GM10248 (cell line): Measurements from ENCODE around the gene TBX1.

Experiments used
- CTCF ChIA-PET: fragments of 300-600 bp; sonication (Branson Sonifier 250); formaldehyde crosslinking; extraction: SDS; loops from one replicate; lab custom pipeline; 2021; ENCODE audit warnings: antibody characterized with exemption; lab: Yijun Ruan, JAX
- POLR2A ChIA-PET: fragments of 350-650 bp; sonication (Branson Sonifier 250); formaldehyde crosslinking; extraction: SDS; loops from one replicate; lab custom pipeline; 2020; ENCODE audit warnings: antibody characterized with exemption; lab: Yijun Ruan, JAX
- DNase-seq: peaks from one replicate; pipeline ENCODE4 v3.0.0; 2012; ENCODE audit errors: extremely low spot score
- TF ChIP-seq, protein P1 (sequence below): IDR thresholded peaks from 2 replicates; pipeline ENCODE4 v1.5.1; 2012; ENCODE audit warnings: mild to moderate bottlenecking, low read depth; ENCODE audit errors: extremely low read depth, missing control alignments, control extremely low read depth

The TBX1 gene

DNA sequence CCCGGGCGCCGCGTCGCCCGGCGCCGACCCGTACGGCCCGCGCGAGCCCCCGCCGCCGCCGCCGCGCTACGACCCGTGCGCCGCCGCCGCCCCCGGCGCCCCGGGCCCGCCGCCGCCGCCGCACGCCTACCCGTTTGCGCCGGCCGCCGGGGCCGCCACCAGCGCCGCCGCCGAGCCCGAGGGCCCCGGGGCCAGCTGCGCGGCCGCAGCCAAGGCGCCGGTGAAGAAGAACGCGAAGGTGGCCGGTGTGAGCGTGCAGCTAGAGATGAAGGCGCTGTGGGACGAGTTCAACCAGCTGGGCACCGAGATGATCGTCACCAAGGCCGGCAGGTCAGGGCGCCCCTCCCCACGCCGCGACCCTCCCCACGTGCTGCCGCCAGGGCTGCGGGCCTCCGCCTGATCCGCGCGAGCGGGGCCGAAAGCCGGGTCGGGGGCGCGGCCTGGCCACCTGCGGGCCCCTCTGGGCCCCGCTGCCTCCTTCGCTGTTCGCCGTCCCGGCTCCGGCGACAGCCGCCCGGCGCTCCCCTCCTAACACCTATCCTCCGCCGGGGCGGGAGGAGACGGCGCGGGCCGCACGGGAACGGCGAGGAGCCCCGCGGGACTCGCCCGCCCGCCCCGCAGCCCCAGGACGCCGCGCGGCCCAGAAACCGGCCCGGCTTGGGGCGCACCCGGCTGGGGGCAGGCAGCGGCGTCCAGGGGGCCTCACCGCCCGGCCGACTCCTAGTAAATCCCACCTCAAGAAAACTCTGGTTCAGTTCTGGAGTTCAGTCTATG lies 560 bp downstream of the TBX1 start:
- TF ChIP-seq, protein P1, sequence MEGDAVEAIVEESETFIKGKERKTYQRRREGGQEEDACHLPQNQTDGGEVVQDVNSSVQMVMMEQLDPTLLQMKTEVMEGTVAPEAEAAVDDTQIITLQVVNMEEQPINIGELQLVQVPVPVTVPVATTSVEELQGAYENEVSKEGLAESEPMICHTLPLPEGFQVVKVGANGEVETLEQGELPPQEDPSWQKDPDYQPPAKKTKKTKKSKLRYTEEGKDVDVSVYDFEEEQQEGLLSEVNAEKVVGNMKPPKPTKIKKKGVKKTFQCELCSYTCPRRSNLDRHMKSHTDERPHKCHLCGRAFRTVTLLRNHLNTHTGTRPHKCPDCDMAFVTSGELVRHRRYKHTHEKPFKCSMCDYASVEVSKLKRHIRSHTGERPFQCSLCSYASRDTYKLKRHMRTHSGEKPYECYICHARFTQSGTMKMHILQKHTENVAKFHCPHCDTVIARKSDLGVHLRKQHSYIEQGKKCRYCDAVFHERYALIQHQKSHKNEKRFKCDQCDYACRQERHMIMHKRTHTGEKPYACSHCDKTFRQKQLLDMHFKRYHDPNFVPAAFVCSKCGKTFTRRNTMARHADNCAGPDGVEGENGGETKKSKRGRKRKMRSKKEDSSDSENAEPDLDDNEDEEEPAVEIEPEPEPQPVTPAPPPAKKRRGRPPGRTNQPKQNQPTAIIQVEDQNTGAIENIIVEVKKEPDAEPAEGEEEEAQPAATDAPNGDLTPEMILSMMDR: no peak
- POLR2A ChIA-PET: no interaction called here
- CTCF ChIA-PET: no interaction called here
- DNase-seq: no peak

- ChIA-PET CTCF (interaction anchor here (1.0 kb wide), 1 partner anchor 32 kb away, joined by 6 read pairs; no protein-coding TSS in a partner anchor), POLR2A (no interaction called here)
- DNase-seq: no peak
- TF ChIP-seq, protein P1: no peak
These were observed 1.4 kb downstream of the TBX1 start for GRCh38 chr22:19761725-19762567.

GRCh38 chr22:19762568-19763457 lies 2.2 kb downstream of the TBX1 start:
- POLR2A ChIA-PET: no interaction called here
- TF ChIP-seq, protein P1: no peak
- DNase-seq: no peak
- CTCF ChIA-PET: interaction anchor here (0.8 to 1.0 kb wide), 2 partner anchors 32 to 131 kb away, joined by 3 to 6 read pairs; no protein-coding TSS in a partner anchor

GRCh38 chr22:19763458-19764298 lies 3.1 kb downstream of the TBX1 start:
- POLR2A ChIA-PET: no interaction called here
- TF ChIP-seq, protein P1: no peak
- no peak for DNase-seq
- CTCF ChIA-PET: interaction anchor here (0.8 to 1.8 kb wide), 8 partner anchors 9 to 132 kb away, joined by 3 to 6 read pairs (median 3); no protein-coding TSS in a partner anchor

GRCh38 chr22:19764299-19764593 lies 3.7 kb downstream of the TBX1 start:
- CTCF ChIA-PET: interaction anchor here (0.9 to 1.8 kb wide), 6 partner anchors 9 to 84 kb away, joined by 3 to 5 read pairs (median 3); no protein-coding TSS in a partner anchor
- TF ChIP-seq, protein P1: no peak
- POLR2A ChIA-PET: no interaction called here
- DNase-seq: no peak
